GM23338 (cell line): ENCODE measurements around the gene NR3C1. TPM values are rescaled to one million over a fixed set of nuclear protein-coding genes. Genes with fewer than 3 reads are reported as not detected.

Experiments used
- ATAC-seq: fragments of 200-7000 bp; cut with Tn5 transposase; 3 replicates; pipeline ENCODE4 v1.9.1; 2020
- DNase-seq: peaks from one replicate; pipeline ENCODE4 v3.0.0-alpha.2; 2015; ENCODE audit warnings: low spot score
- H2AFZ ChIP-seq: fragments of 200-600 bp; sonication (generic); 2 replicates; pipeline ENCODE4 v1.8.0; 2016; ENCODE audit warnings: antibody characterized with exemption, mild to moderate bottlenecking, moderate library complexity
- H3F3A ChIP-seq: fragments of 200-600 bp; sonication (generic); replicated peaks from 2 replicates; pipeline ENCODE4 v1.8.0; 2017; ENCODE audit warnings: antibody characterized with exemption, mixed run types, low read depth
- H3K27ac ChIP-seq: fragments of 200-600 bp; sonication (generic); 2 replicates; pipeline ENCODE4 v1.6.1; 2016; ENCODE audit warnings: low read depth
- H3K27me3 ChIP-seq: fragments of 200-600 bp; sonication (generic); 2 replicates; pipeline ENCODE4 v1.8.0; 2016; ENCODE audit warnings: mild to moderate bottlenecking, mixed run types, moderate library complexity; ENCODE audit not compliant: insufficient read depth
- H3K36me3 ChIP-seq: fragments of 200-600 bp; sonication (generic); 2 replicates; pipeline ENCODE4 v1.8.0; 2016; ENCODE audit warnings: mild to moderate bottlenecking; ENCODE audit not compliant: insufficient read depth
- H3K4me1 ChIP-seq: fragments of 200-600 bp; sonication (generic); 2 replicates; pipeline ENCODE4 v1.8.0; 2016; ENCODE audit warnings: mild to moderate bottlenecking, moderate library complexity; ENCODE audit not compliant: insufficient read depth
- H3K4me2 ChIP-seq: fragments of 200-600 bp; sonication (generic); 2 replicates; pipeline ENCODE4 v1.7.1; 2017; ENCODE audit warnings: mixed run types
- H3K4me3 ChIP-seq: fragments of 200-600 bp; sonication (generic); 2 replicates; pipeline ENCODE4 v1.6.1; 2016; ENCODE audit warnings: mixed run types
- H3K79me2 ChIP-seq: fragments of 200-600 bp; sonication (generic); replicated peaks from 2 replicates; pipeline ENCODE4 v1.8.0; 2017; ENCODE audit warnings: mild to moderate bottlenecking; ENCODE audit not compliant: insufficient read depth
- H3K9me2 ChIP-seq: fragments of 200-600 bp; sonication (generic); 2 replicates; pipeline ENCODE4 v1.8.0; 2017; ENCODE audit not compliant: insufficient read depth
- H4K20me1 ChIP-seq: fragments of 200-600 bp; sonication (generic); replicated peaks from 2 replicates; pipeline ENCODE4 v1.8.0; 2017; ENCODE audit warnings: mild to moderate bottlenecking; ENCODE audit not compliant: insufficient read depth
- H3K27ac Mint-ChIP-seq: 2 replicates; pipeline ENCODE4 v1.8.0; 2020; ENCODE audit warnings: inconsistent platforms, mild to moderate bottlenecking, moderate library complexity, mixed read lengths
- H3K27me3 Mint-ChIP-seq: 3 replicates; pipeline ENCODE4 v1.8.0; 2022; ENCODE audit warnings: low read depth, mild to moderate bottlenecking, moderate library complexity, mixed read lengths, inconsistent platforms; ENCODE audit not compliant: insufficient read depth, poor library complexity
- H3K36me3 Mint-ChIP-seq: 3 replicates; pipeline ENCODE4 v1.8.0; 2021; ENCODE audit warnings: low read depth, mild to moderate bottlenecking, inconsistent platforms, moderate library complexity, mixed read lengths
- H3K4me1 Mint-ChIP-seq: 3 replicates; pipeline ENCODE4 v1.8.0; 2020; ENCODE audit warnings: mild to moderate bottlenecking, inconsistent platforms, mixed read lengths
- H3K4me3 Mint-ChIP-seq: 3 replicates; pipeline ENCODE4 v1.8.0; 2021; ENCODE audit warnings: moderate library complexity, mild to moderate bottlenecking, inconsistent platforms, mixed read lengths
- H3K9me3 Mint-ChIP-seq: 3 replicates; pipeline ENCODE4 v1.8.0; 2020; ENCODE audit warnings: moderate library complexity, mild to moderate bottlenecking, inconsistent platforms, mixed read lengths
- CREB1 ChIP-seq: fragments of 250-450 bp; sonication (Bioruptor Pico); IDR thresholded peaks from 2 replicates; pipeline ENCODE4 v1.5.0; 2020; ENCODE audit warnings: low read depth, mild to moderate bottlenecking, moderate library complexity
- ETS1 ChIP-seq: IDR thresholded peaks from 2 replicates; pipeline ENCODE4 v1.6.1; 2016; ENCODE audit warnings: antibody characterized with exemption
- EZH2 ChIP-seq: fragments of 200-600 bp; sonication (generic); IDR thresholded peaks from one replicate; pipeline ENCODE4 v1.8.0; 2017; ENCODE audit warnings: antibody characterized with exemption, mild to moderate bottlenecking, low read depth; ENCODE audit not compliant: unreplicated experiment
- EZH2phosphoT487 ChIP-seq: fragments of 200-600 bp; sonication (generic); IDR thresholded peaks from one replicate; pipeline ENCODE4 v1.8.1; 2018; ENCODE audit warnings: antibody characterized with exemption; ENCODE audit not compliant: unreplicated experiment
- JUNB ChIP-seq: IDR thresholded peaks from one replicate; pipeline ENCODE4 v1.6.1; 2016; ENCODE audit warnings: antibody characterized with exemption; ENCODE audit not compliant: unreplicated experiment
- NANOG ChIP-seq: IDR thresholded peaks from 2 replicates; pipeline ENCODE4 v1.6.1; 2016; ENCODE audit warnings: antibody characterized with exemption, borderline replicate concordance
- POLR2AphosphoS5 ChIP-seq: IDR thresholded peaks from 2 replicates; pipeline ENCODE4 v1.6.1; 2016; ENCODE audit warnings: antibody characterized with exemption, low read depth
- REST ChIP-seq: IDR thresholded peaks from one replicate; pipeline ENCODE4 v1.6.1; 2018; ENCODE audit warnings: antibody characterized with exemption; ENCODE audit not compliant: unreplicated experiment
- STAT1 ChIP-seq: IDR thresholded peaks from one replicate; pipeline ENCODE4 v1.6.1; 2016; ENCODE audit warnings: antibody characterized with exemption; ENCODE audit not compliant: unreplicated experiment
- ZNF114 ChIP-seq: fragments of 250-450 bp; sonication (Bioruptor Pico); IDR thresholded peaks from 2 replicates; pipeline ENCODE4 v1.5.0; 2020; ENCODE audit warnings: mild to moderate bottlenecking, moderate library complexity
- ZNF331 ChIP-seq: fragments of 250-450 bp; sonication (Bioruptor Pico); IDR thresholded peaks from 2 replicates; pipeline ENCODE4 v1.5.0; 2020; ENCODE audit warnings: low read depth, mild to moderate bottlenecking, moderate library complexity
- polyA plus RNA-seq: library from polyadenylated mRNA; unstranded; fragments of >200 nt; fragmentation: Nextera tagmentation; extraction: Ambion mirVana; gene quantifications from 2 replicates; pipeline ENCODE4 v1.2.1, GENCODE V29; 2016
- total RNA-seq: library from RNA; depleted of rRNA; stranded (reverse); fragments of >200 nt; shearing (Covaris generic); gene quantifications from 2 replicates; pipeline ENCODE4 v1.2.3, GENCODE V29; 2014
- TF ChIP-seq, protein P1 (sequence below), 2 experiments: fragments of 200-600 bp in 1 of 2; sonication (generic) in 1 of 2; conservative IDR thresholded peaks; 2 replicates each; pipeline versions ENCODE4 v1.5.1 to v1.6.1; 2016 to 2017; ENCODE audit warnings: antibody characterized with exemption in 2 of 2, low read depth in 2 of 2, mild to moderate bottlenecking in 2 of 2, moderate library complexity in 1 of 2

NR3C1 gene
- total and polyA plus RNA-seq, 2 experiments from 2014 or later: 1.2 to 4.6 TPM

GRCh38 chr5:143345671-143346440 is 57.6 kb downstream of the NR3C1 start (continued):
- TF ChIP-seq REST (no peak), CREB1 (CRISPR knock-in tag) (no peak)

GRCh38 chr5:143343042-143343441 is 60.4 kb downstream of the NR3C1 start:
- Mint-ChIP-seq H3K36me3 (no peaks in the 10 kb centered on the region; the same call in 2 of the 3 replicates), H3K4me1 (peaks cover 16% of the 10 kb centered on the region), H3K27me3 (no peaks in the 10 kb centered on the region), H3K27ac (no peak overlapping the region), H3K4me3 (no peak overlapping the region), H3K9me3 (no peaks in the 10 kb centered on the region)
- Histone ChIP-seq H2AFZ (no peak overlapping the region), H3K4me2 (no peak overlapping the region), H3K79me2 (no peaks in the 10 kb centered on the region), H4K20me1 (no peaks in the 10 kb centered on the region), H3K36me3 (no peaks in the 10 kb centered on the region), H3K27ac (no peak overlapping the region), H3K9me2 (no peaks in the 10 kb centered on the region), H3K27me3 (no peaks in the 10 kb centered on the region), H3K4me3 (no peak overlapping the region), H3F3A (no peaks in the 10 kb centered on the region), H3K4me1 (0 out of 2 replicates have a peak, but pooled peaks cover 3% of the 10 kb centered on the region)
- ATAC-seq (no peak), DNase-seq (peak; percentile 7)
- no peak for TF ChIP-seq ZNF114 (CRISPR knock-in tag)
- no peak for TF ChIP-seq JUNB
- TF ChIP-seq EZH2: no peak
- TF ChIP-seq POLR2AphosphoS5: no peak
- no peak for TF ChIP-seq ZNF331 (CRISPR knock-in tag)
- TF ChIP-seq STAT1: no peak
- TF ChIP-seq, protein P1, sequence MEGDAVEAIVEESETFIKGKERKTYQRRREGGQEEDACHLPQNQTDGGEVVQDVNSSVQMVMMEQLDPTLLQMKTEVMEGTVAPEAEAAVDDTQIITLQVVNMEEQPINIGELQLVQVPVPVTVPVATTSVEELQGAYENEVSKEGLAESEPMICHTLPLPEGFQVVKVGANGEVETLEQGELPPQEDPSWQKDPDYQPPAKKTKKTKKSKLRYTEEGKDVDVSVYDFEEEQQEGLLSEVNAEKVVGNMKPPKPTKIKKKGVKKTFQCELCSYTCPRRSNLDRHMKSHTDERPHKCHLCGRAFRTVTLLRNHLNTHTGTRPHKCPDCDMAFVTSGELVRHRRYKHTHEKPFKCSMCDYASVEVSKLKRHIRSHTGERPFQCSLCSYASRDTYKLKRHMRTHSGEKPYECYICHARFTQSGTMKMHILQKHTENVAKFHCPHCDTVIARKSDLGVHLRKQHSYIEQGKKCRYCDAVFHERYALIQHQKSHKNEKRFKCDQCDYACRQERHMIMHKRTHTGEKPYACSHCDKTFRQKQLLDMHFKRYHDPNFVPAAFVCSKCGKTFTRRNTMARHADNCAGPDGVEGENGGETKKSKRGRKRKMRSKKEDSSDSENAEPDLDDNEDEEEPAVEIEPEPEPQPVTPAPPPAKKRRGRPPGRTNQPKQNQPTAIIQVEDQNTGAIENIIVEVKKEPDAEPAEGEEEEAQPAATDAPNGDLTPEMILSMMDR (conservative IDR thresholded peaks at IDR 0.05; ENCODE audit: low read depth in 2 of 2): no peak
- TF ChIP-seq ETS1: no peak
- no peak for TF ChIP-seq REST
- TF ChIP-seq EZH2phosphoT487: no peak
- no peak for TF ChIP-seq NANOG
